Right lung (tissue), 10 donors: Measurements from ENCODE around the gene CPB1. TPM values are rescaled to one million over a fixed set of nuclear protein-coding genes. Genes with fewer than 3 reads are reported as not detected.
A peak's percentile ranks its signal among the peaks of the same experiment; 100 is the strongest.
"Not testable (repeated sequence)": the region's sequence is repeated elsewhere in the genome, so short reads cannot be mapped to it uniquely, and the experiment has no call there.

ENCODE experiments used
- DNase-seq, 2 donors: peaks; one replicate each; pipeline ENCODE4 v3.0.0-alpha.2; 2013
- long read RNA-seq, 8 donors: transcript quantifications; one replicate each; lab custom pipeline, GENCODE V29; 2026
- polyA plus RNA-seq, 5 donors: library from polyadenylated mRNA; unstranded; fragments of 120-200 nt; gene quantifications; one replicate each; pipeline versions ENCODE4 v1.2.1 to v1.2.3, GENCODE V29; 2013; ENCODE audit warnings: inconsistent platforms in 1 of 5, low replicate concordance in 1 of 5; ENCODE audit not compliant: insufficient read length in 5 of 5, insufficient read depth in 1 of 5

The CPB1 gene
- polyA plus RNA-seq, result under 1 TPM; 0.34 to 0.79 (median 0.58) TPM
- long read RNA-seq, donor 1, result 0 reads
- long read RNA-seq, donor 2, result 0 reads
- long read RNA-seq, donor 3, result 0 reads
- long read RNA-seq, donor 4, result 0 reads
- long read RNA-seq, donor 5, result 0 reads
- long read RNA-seq, donor 6, result 0 reads
- long read RNA-seq, donor 7, result 0 reads
- long read RNA-seq, donor 8, result 0 reads

DNA sequence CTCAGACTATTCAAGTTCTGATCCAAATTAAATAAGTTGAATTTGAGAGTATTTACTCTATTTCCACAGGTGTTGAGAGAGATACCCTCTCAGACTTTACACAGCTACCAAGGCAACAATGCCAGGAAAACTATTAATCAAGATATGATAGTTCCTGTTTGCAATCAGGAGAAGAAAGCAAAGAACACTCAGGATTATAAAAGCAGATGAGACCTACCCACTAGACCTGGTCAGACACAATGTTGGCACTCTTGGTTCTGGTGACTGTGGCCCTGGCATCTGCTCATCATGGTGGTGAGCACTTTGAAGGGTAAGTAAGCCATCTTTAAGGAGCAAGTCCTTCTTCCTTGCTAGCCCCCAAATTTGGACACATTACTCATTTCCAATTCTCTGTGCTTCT, at the start of gene CPB1:
Gene CPB1, plus strand, starts transcription at position 227 of the 400 bp plus-strand sequence. Its CDS starts 13 bp downstream, at position 240.
- DNase-seq, result no peak

DNA sequence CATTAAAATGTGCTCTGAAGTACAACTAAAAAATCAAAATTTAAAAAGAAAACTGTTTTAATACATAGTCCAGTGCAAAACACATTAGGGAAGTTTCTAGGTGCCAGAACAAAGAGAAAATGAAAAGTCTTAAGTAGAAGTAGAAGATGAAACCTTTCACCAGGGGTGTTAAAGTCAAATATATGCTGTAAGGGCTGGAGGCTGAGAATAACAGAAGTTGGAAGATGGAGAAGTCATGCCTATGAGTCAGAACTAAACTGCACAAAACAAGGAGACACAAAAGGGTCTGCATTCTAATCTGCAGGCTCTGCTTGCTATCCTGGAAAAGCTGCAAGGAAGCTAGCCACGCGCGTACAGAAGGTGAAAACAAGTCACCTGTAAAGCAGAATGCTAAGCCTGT, 48.7 kb upstream of the CPB1 start:
- DNase-seq, result no peak

DNA sequence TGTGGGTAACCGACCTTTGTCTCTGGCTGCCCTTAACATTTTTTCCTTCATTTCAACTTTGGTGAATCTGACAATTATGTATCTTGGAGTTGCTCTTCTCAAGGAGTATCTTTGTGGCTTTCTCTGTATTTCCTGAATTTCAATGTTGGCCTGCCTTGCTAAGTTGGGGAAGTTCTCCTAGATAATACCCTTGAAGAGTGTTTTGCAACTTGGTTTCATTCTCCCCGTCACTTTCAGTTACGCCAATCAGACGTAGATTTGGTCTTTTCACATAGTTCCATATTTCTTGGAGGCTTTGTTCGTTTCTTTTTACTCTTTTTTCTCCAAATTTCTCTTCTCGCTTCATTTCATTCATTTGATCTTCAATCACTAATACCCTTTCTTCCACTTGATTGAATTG, 42.6 kb upstream of the CPB1 start:
- DNase-seq, result not testable (repeated sequence)

DNA sequence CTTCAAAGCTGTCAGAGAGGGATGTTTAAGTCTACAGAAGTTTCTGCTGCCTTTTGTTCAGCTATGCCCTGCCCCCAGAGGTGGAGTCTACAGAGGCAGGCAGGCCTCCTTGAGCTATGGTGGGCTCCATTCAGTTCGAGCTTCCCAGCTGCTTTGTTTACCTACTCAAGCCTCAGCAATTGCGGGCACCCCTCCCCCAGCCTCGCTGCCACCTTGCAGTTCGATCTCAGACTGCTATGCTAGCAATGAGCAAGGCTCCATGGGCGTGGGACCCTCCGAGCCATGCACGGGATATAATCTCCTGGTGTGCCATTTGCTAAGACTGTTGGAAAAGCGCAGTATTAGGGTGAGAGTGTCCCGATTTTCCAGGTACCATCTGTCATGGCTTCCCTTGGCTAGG, 41.5 kb upstream of the CPB1 start:
- DNase-seq, result not testable (repeated sequence)

DNA sequence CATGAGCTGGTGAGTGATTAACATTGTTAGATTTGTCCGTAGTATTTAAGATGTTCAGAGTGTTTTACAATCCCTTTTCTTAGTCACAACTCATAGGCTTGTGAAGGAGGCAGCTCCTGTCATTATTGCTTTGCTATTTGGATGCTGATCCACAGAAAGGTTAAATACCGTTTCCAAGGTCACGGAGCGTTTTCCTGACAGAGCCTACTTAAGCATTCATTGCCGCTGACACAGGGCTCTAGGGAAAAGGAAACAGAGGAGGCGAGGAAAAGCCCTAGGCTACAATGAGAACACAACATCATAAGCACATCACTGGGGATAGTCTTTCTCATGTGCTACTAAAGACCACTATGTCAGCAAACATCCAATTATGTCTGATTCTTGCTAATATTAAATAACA, 38.5 kb upstream of the CPB1 start:
- DNase-seq, result no peak

DNA sequence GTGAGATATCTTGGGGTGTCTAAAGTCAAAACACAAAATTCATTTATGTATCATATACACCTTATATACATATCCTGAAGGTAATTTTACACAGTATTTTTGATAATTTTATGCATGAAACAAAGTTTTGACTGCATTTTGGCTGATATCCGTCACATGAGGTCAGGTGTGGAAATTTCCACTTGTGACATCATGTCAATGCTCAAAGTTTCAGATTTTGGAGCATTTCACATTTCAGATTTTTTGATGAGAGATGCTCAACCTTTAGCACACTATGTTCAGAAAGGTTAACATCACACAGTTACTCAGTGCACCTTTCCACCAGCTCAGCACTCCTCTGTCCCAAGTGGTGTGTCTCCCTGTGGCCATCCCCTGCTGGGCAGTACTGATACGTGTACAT, 37.7 kb upstream of the CPB1 start:
- no peak for DNase-seq

DNA sequence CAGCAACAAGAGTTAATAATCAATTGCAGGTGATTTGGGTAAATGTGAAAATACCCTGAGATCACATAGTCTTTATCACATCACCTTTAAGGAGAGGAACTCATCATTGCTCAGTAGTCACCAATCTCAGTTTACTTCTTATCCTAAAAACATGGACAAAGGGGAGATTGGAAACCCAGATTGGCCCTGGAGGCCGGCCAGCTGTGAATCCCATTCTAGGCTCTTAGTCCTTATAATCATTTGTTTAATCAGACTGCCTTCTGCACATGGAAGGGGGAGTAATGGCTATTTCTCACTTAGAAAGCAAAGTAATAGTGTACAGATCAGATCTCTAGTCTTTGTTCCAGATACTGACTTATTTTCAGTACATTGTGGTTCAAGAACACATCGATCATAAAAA, 37.2 kb upstream of the CPB1 start:
- DNase-seq, result no peak

DNA sequence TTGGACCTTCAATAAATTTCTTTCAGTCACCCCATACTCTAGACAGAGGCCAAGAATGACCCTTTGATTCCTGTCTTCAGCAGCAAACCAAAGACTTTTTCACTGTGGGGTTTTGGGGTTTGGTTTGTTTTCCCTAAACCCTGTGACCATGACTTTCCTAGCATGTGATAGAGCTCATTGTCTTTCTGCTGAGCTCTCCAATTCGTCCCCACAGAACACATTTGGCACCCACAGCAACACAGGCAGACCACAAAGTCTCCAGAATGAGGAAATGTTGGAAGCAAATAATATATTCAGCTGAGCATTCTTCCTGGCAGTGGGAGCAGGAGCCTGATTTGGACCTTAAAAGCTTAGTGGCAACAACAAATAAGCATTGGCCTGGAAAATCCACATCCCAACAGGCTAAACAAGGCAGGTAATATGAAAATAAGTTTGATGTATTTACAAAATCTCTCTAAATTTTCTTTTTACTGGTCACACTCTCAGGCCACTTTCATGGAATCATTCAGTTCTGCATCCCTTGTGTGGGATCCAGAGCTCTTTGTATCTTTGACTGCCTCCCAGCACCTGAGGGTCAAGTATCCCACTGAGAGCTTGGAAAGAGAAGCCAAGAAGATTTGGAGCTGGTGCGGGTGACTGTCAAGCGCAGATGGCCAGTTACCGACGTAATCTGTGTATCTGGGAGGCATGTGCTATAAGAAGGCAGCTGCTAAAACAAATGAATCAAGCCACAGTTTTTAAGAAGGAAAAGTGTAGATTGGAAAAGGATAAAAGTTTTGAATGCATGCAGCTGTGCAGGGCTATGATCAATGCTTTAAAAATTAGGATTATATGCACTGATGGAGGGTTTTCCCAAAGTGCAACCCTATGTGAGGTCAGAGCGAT, 36.5 kb upstream of the CPB1 start:
- peak in 1 of 2 donors; percentile 22 for DNase-seq

DNA sequence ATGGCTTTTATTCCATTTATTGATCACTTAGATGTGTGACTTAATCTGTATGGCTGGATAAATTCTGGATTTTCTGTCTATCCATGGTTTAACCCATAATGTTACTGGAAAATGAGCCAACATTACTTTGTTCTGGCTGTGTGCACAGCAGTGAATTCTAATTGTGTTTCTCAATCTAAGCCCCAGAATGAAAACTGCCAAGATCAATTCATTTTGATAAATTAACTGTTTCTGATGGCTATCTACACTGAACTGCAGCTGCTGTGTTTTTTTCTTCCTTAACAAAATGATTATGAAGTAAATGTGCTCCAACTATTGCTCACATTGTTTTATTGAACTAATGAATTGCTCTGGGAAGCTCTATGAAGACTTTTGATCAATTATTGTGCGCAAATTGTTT, 35.7 kb upstream of the CPB1 start:
- DNase-seq, result no peak

DNA sequence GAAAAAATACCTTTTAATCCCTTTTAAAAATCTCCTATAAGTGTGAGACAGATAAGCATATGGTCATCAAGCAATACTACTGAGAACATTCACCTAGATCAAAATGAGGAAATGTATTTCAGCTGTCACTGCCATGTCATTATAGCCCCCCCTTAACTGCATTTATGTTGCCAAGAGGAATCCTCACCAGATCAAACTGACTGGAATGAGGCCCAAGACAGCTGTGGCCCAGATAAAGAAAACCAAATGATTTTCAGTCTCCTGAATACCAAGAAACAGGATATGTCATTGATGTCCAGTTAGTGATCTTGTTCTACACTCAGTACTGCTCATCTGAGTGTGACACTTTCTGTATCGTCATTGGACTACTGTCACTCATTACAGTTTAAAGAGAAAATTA, 35.1 kb upstream of the CPB1 start:
- no peak for DNase-seq

DNA sequence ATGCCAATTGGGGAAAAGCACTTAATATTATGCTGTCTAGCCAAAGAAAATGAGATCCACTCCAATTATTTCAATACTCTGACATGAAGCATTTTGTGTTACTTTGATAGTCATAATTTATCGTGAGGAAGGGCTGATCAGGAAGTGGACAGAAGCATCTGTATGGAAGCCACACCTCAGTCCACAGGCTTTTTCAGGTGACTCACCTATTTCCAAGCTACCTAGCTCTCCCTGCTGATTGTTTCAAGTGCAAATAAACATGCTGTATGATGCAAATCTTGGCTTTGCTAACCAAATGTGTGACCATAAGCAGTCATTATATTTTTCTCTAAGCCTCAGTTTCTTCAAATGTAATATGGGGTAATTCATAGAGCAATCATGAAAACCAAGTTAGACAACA, 30.8 kb upstream of the CPB1 start:
- no peak for DNase-seq

DNA sequence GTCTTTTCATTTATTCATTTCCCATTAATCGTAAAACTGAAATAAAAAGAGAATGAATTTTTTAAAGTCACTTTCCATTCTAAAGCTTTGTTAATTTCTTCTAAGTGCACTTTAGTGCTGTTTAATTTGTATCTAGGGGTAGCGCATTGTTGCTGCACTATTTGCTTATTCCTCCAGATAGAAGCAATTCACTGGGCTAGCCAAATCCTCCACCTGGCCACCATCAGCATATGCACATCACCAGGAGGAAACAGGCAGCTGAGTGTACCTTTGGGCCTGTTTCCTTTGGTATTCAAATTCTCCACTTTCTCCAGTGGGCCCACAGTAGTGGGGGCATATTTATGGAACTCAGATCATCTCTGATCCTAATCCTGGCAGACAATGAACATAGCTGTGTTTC, 29.8 kb upstream of the CPB1 start:
- no peak for DNase-seq

DNA sequence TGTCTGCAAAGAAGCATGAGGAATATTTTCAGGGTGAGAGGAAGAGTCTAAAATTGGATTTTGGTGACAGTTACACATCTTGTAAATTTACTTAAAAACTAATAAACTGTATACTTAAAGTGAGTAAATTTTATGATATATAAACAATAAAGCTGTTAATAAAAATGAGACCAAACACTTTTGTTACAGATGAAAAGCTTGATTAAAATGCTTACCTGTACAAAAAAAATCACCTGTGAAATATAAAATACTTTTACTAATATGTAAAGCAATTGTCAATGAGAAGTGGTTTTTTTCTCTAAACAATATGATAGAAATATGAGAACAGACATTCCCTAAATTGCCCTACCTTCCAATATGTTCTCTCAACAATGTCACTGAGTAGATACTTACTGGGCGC, 27.2 kb upstream of the CPB1 start:
- no peak for DNase-seq

DNA sequence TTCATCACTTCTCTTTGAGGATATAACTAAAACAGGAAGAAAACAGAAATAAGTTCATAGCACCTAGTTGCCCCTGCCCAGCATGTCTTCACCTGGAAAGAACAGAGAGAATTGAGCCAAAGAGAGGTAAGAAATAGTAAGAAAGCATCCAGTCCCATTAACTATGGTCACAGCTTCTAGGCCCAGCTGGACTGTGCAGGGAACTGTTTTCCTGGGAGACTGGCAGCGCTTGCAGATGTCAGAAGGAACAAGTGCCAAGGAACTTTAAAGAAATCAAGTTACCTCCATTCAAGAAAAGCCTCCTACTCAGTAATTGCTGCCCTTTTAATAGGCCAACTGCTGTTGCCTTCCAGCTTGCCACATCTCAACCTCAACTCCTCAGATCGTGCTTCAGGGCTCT, 17.8 kb upstream of the CPB1 start:
- no peak for DNase-seq

DNA sequence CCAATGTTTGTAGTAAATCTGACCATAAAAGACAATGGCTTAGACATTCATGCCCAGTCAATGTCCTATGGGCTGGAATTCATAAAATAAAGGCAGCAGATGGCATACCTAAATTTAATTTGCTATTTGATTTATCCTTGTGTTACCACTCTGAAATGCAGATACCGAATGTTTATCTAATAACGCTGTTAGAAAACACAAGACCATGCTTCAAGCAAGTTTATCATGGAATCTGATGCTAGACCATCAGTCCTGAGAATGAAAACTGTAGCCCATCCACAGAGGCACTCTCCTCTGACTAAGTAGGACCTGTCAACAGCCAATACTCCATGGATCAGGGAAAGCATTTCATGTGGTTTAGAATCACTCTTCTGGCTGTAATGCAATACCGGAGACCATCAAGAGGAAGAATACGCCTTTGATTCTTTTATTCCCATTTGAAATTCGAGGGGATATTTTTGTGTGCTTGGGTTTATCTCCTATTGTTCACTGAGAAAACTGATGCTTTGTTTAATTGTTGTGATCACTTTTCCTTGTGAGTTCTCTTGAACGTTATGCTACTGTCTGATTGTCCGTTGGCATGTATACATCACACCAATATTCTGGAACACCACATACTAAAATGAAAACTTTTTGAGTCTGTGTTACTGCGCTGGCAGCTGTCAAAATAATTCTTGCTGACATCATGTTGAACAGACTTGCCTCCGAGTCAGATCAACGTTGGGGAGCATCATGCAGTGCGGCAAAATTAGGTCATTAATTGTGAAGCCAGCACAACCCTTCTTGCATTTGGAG, 12.1 kb upstream of the CPB1 start:
- DNase-seq, result no peak

DNA sequence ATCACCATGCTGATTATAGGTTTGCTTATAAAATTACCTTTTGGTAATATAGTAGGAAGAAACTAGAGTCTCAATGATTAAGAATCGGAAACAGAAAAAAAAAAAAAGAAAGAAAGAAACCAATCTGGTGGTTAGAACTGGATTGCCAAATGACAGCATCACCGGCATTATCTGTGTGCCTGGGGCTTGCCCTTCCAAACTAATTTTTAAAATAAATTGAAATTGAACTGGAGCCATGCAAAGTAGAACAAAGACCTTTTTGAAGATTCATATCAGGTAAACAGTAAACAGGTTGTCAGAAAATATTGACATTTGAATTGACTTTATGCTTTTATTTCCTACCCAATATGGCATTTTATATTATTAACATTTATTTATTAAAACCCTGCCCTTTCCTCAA, 11.2 kb upstream of the CPB1 start:
- no peak for DNase-seq

DNA sequence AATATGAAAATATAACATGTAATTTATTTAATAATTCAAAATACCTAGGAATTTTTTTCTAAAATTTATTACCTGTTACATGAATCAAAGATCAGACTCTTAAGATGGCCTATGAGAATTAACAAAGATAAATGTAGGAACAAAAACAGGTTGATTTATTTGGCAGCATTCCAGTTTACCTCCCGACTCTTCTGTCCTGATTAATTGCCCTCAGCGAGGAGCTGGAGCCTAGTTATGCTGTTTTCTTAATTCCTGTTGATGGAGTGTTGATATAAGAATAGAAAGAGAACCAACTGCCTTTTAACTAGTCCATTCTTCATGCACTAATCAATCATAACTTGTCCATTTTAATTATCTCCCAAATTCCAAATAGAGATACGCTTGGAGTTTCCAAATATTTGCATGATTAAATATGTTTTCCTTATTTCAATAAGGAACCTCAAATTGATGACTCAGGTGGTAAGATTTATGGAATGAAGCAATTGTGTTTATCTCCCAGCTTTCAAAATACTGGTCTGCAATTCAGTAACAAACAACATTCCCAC, 10.6 kb upstream of the CPB1 start:
- no peak for DNase-seq

DNA sequence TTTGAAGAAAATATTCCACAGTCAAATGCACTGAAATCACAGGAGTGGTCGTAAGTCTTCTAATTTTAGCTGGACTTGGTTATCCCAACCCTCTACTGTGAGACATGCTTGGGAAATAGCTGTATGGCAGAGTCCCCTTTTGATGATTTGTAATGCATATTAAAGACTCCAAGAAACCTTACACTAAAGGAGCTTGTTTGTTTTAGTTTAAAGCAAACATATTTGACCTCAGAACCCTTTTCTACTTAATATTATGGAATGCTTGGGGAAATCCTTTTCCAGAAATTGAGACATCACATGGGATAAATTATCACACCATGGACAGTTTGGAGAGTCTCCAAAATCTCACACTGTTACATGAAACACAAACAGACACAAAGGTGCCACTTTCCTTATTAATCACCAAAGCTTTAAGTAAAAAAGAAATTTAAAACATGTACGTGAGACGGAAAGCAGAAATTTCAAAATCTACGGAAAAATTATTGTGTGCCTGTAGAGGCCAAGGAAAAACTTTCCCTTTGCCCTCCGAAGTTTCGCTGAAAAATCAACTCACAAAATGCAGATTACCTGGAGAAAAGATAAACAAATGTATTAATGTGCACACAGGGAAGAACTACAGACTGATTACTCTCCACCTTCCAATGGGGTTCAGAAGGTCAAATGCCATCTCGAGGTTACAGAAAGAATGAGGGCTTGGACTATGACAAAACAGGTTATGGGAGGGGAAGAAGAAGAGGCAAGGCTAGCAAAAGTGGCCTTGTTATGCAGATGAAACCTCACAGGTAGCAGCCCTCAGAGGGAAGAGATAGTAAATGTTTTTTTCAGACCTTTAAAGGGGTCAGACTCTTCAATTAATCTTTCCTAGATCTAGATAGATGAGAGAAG, 7.0 kb upstream of the CPB1 start:
- peak in 1 of 2 donors; percentile 24 for DNase-seq

DNA sequence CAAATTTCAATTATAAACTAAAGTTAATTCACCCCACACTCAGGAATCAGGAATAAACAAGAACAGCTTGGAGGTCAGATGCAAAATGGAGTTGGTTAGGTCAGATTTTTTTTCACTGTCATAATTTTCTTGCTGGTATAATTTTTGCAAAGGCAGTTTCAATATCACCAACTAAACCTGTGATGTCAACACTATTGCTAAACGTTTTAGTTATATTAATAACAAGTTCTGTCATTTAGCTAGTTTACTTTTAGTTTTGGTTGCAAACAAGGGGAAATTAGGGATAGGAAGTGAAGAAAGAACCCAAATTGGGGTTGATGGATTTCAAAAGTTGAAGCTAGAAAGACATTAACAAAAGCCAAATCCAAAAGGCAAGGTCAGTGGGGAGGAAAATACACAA, 4.6 kb upstream of the CPB1 start:
- no peak for DNase-seq

DNA sequence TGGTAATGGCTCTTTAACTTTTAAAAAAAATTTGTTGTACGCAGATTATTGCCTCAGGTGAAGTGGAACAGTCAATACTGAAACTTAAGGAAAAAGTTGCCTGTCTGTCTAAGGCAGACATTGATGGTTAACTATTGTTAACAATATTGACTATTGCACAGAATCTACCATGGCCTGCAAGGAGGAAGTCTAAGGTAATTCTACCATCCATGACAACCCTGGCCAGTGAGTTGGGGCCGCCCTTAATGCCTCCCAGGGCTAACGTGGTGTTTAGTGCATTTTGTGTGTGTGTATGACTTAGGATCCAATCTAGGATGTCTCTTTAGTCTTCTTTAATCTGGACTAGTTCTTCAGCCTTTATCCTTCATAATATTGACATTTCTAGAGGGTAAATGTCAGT, 2.1 kb upstream of the CPB1 start:
- DNase-seq, result no peak

DNA sequence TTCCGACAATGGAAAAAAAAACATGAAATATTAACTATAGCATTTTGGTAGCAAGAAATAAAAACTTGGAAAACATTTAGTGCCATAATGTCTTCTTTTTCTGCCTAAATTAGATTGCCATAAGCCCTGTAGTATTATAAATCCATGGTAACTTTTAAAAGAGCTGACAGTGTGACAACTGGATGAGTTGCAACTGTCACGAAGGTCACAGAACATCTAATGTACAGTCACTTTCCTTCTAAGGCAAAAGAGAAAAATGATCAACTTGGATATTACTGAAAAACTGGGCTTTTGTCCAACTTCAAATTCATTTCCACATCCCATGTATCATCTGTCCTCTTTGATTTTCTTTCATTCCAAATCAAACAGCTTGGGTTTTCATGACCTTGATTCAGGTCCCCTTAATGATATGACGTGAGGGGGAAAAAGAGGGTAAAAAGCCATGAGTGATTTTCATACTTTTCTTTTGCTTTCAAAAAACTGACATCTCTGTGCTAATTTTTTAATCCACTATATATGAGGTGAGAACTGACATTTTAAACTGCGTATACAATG, 602 bp downstream of the CPB1 start:
- DNase-seq, result peak; percentile 53 to 66
